K562 (cell line): Measurements from ENCODE around the gene AIFM3. TPM values are rescaled to one million over a fixed set of nuclear protein-coding genes. Genes with fewer than 3 reads are reported as not detected.

Experiments used
- DDX20 ChIP-seq: fragments of 450-650 bp; IDR thresholded peaks from 2 replicates; pipeline ENCODE4 v1.6.1; 2016; ENCODE audit warnings: missing genetic modification characterization, low read depth, mild to moderate bottlenecking, missing compliant biosample characterization, moderate library complexity
- DMBX1 ChIP-seq: fragments of 250-450 bp; sonication (Bioruptor Pico); IDR thresholded peaks from 2 replicates; pipeline ENCODE4 v1.8.0; 2022; ENCODE audit warnings: inconsistent platforms, mild to moderate bottlenecking, moderate library complexity, borderline replicate concordance
- FUS ChIP-seq: fragments of 200-400 bp; formaldehyde crosslinking; optimal IDR thresholded peaks from 2 replicates; pipeline ENCODE3; 2017; ENCODE audit warnings: low read depth, low read length
- HDAC1 ChIP-seq, 2 experiments: fragments of 450-650 bp; IDR thresholded peaks; 2 replicates each; pipeline ENCODE4 v1.6.1; 2016 to 2017; ENCODE audit warnings: inconsistent platforms in 1 of 2, mild to moderate bottlenecking in 1 of 2, moderate library complexity in 1 of 2
- HNRNPLL ChIP-seq: fragments of 200-400 bp; formaldehyde crosslinking; IDR thresholded peaks from 2 replicates; pipeline ENCODE4 v1.6.1; 2017; ENCODE audit warnings: low read length, low read depth, mild to moderate bottlenecking; ENCODE audit not compliant: poor library complexity, severe bottlenecking
- MEF2A ChIP-seq: IDR thresholded peaks from 2 replicates; pipeline ENCODE4 v1.6.1; 2011; ENCODE audit warnings: low read depth, mild to moderate bottlenecking, low read length, moderate library complexity; ENCODE audit not compliant: control insufficient read depth
- MYNN ChIP-seq, 2 experiments: sonication (generic); formaldehyde crosslinking in 1 of 2; IDR thresholded peaks; 2 replicates each; pipeline versions ENCODE4 v1.5.0 to v1.6.1; 2016 to 2020; ENCODE audit warnings: antibody characterized with exemption in 1 of 2, missing genetic modification reagents in 1 of 2
- NFATC3 ChIP-seq: fragments of 450-650 bp; IDR thresholded peaks from 2 replicates; pipeline ENCODE4 v1.6.1; 2017; ENCODE audit warnings: mild to moderate bottlenecking
- PREB ChIP-seq: sonication (generic); formaldehyde crosslinking; IDR thresholded peaks from 2 replicates; pipeline ENCODE4 v1.8.1; 2023; ENCODE audit warnings: mild to moderate bottlenecking, missing genetic modification reagents
- RBM25 ChIP-seq: fragments of 200-400 bp; formaldehyde crosslinking; IDR thresholded peaks from 2 replicates; pipeline ENCODE4 v1.6.1; 2018; ENCODE audit warnings: low read length, low read depth, moderate library complexity; ENCODE audit not compliant: severe bottlenecking
- SMC3 ChIP-seq: conservative IDR thresholded peaks from 2 replicates; pipeline ENCODE4 v1.6.1; 2011; ENCODE audit warnings: low read depth, low read length, improper control_type of control experiment; ENCODE audit not compliant: insufficient read depth
- TBL1XR1 ChIP-seq, 2 experiments: IDR thresholded peaks; 2 replicates each; pipeline ENCODE4 v1.6.1; 2012; ENCODE audit warnings: improper control_type of control experiment in 2 of 2, low read length in 2 of 2, mild to moderate bottlenecking in 1 of 2
- TEAD1 ChIP-seq, 2 experiments: fragments of 450-650 bp in 1 of 2; sonication (generic) in 1 of 2; formaldehyde crosslinking; IDR thresholded peaks; 2 replicates each; pipeline versions ENCODE4 v1.4.0 to v1.8.0; 2020 to 2022; ENCODE audit warnings: mild to moderate bottlenecking in 2 of 2, missing genetic modification reagents in 1 of 2
- ZNF586 ChIP-seq: fragments of 450-650 bp; formaldehyde crosslinking; conservative IDR thresholded peaks from 2 replicates; pipeline ENCODE4 v1.4.0; 2020; ENCODE audit warnings: mild to moderate bottlenecking, moderate library complexity
- ZNF644 ChIP-seq: fragments of 200-800 bp; sonication (Bioruptor generic); IDR thresholded peaks from 2 replicates; pipeline ENCODE4 v1.6.1; 2016; ENCODE audit warnings: low read depth, missing genetic modification characterization, missing compliant biosample characterization
- polyA plus RNA-seq, 8 experiments: library from polyadenylated mRNA; depleted of rRNA in 4 of 8; stranded (reverse) in 5 of 8; unstranded in 3 of 8; fragments of >200 nt; fragmentation: Nextera tagmentation in 2 of 8; fragmentation: Illumina TruSeq in 1 of 8; extraction: Ambion mirVana in 2 of 8; extraction: Trizol in 1 of 8; gene quantifications; 2 replicates each; pipeline versions ENCODE4 v1.2.1 to v1.2.3, GENCODE V29; 2011 to 2014; ENCODE audit warnings: inconsistent platforms in 1 of 8, missing spikeins in 1 of 8
- total RNA-seq, 7 experiments: library from RNA; depleted of rRNA in 6 of 7; stranded (reverse); fragments of >200 nt in 6 of 7; fragmentation: Illumina TruSeq in 2 of 7; extraction: Trizol in 2 of 7; gene quantifications; 2 replicates each; pipeline versions ENCODE4 v1.2.1 to v1.2.3, GENCODE V29; 2011 to 2021; ENCODE audit warnings: low replicate concordance in 1 of 7
- TF ChIP-seq, protein P1 (sequence below), 2 experiments: fragments of 200-800 bp in 1 of 2; sonication (Bioruptor generic) in 1 of 2; sonication (generic) in 1 of 2; formaldehyde crosslinking in 1 of 2; IDR thresholded peaks in 1 of 2; conservative IDR thresholded peaks in 1 of 2; 2 replicates each; pipeline versions ENCODE4 v1.5.0 to v1.6.1; 2016 to 2020; ENCODE audit warnings: missing compliant biosample characterization in 1 of 2, missing genetic modification characterization in 1 of 2, missing genetic modification reagents in 1 of 2
- TF ChIP-seq, protein P2 (sequence below): fragments of 450-650 bp; IDR thresholded peaks from 2 replicates; pipeline ENCODE4 v1.6.1; 2016; ENCODE audit warnings: antibody characterized with exemption
- TF ChIP-seq, protein P3 (sequence below), 2 experiments: IDR thresholded peaks in 1 of 2; conservative IDR thresholded peaks in 1 of 2; 2 replicates each; pipeline ENCODE4 v1.6.1; 2016; ENCODE audit warnings: low read depth in 2 of 2, mild to moderate bottlenecking in 1 of 2, missing compliant biosample characterization in 1 of 2, missing genetic modification characterization in 1 of 2, moderate library complexity in 1 of 2

The AIFM3 gene
- total and polyA plus RNA-seq, 9 of the 15 experiments (the other 6 are each of a cell fraction or from before 2014, with no cell fraction given), result 0.03 to 0.20 (median 0.07) TPM; not detected in 1

GRCh38 chr22:21012446-21013407 lies 45.7 kb downstream of the AIFM3 start (continued):
- TF ChIP-seq, protein P1, sequence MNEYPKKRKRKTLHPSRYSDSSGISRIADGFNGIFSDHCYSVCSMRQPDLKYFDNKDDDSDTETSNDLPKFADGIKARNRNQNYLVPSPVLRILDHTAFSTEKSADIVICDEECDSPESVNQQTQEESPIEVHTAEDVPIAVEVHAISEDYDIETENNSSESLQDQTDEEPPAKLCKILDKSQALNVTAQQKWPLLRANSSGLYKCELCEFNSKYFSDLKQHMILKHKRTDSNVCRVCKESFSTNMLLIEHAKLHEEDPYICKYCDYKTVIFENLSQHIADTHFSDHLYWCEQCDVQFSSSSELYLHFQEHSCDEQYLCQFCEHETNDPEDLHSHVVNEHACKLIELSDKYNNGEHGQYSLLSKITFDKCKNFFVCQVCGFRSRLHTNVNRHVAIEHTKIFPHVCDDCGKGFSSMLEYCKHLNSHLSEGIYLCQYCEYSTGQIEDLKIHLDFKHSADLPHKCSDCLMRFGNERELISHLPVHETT (CRISPR knock-in tag; conservative IDR thresholded peaks at IDR 0.05 in 1 of 2, IDR thresholded peaks at IDR 0.05 in 1 of 2), result no peak
- no peak for TF ChIP-seq HDAC1 (IDR thresholded peaks at IDR 0.05)
- TF ChIP-seq MYNN (IDR thresholded peaks at IDR 0.05), result no peak
- no peak for TF ChIP-seq MYNN (CRISPR knock-in tag; IDR thresholded peaks at IDR 0.05)
- no peak for TF ChIP-seq ZNF586 (CRISPR knock-in tag)
- TF ChIP-seq RBM25, result no peak
- TF ChIP-seq FUS, result no peak
- no peak for TF ChIP-seq HNRNPLL
- TF ChIP-seq DMBX1 (CRISPR knock-in tag), result no peak
- no peak for TF ChIP-seq MEF2A
- no peak for TF ChIP-seq TEAD1 (CRISPR knock-in tag; IDR thresholded peaks at IDR 0.05)
- TF ChIP-seq PREB (CRISPR knock-in tag), result no peak
- TF ChIP-seq DDX20 (tag), result no peak
- TF ChIP-seq SMC3, result no peak
- TF ChIP-seq NFATC3, result no peak
- TF ChIP-seq TBL1XR1 (IDR thresholded peaks at IDR 0.05; ENCODE audit: low read length in 2 of 2), result no peak
- TF ChIP-seq, protein P2, sequence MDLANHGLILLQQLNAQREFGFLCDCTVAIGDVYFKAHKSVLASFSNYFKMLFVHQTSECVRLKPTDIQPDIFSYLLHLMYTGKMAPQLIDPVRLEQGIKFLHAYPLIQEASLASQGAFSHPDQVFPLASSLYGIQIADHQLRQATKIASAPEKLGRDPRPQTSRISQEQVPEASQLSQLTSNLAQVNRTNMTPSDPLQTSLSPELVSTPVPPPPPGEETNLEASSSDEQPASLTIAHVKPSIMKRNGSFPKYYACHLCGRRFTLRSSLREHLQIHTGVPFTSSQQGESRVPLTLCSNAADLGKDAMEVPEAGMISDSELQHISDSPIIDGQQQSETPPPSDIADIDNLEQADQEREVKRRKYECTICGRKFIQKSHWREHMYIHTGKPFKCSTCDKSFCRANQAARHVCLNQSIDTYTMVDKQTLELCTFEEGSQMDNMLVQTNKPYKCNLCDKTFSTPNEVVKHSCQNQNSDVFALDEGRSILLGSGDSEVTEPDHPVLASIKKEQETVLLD, result no peak
- TF ChIP-seq, protein P3, sequence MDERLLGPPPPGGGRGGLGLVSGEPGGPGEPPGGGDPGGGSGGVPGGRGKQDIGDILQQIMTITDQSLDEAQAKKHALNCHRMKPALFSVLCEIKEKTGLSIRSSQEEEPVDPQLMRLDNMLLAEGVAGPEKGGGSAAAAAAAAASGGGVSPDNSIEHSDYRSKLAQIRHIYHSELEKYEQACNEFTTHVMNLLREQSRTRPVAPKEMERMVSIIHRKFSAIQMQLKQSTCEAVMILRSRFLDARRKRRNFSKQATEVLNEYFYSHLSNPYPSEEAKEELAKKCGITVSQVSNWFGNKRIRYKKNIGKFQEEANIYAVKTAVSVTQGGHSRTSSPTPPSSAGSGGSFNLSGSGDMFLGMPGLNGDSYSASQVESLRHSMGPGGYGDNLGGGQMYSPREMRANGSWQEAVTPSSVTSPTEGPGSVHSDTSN (CRISPR knock-in tag; IDR thresholded peaks at IDR 0.05; ENCODE audit: low read depth), result no peak
- TF ChIP-seq, protein P3 (tag; conservative IDR thresholded peaks at IDR 0.05; ENCODE audit: low read depth), result no peak
- TF ChIP-seq ZNF644 (tag), result no peak
